ENCODE measurements around the gene PRKCA.

PRKCA gene

GRCh38 chr17:66571745-66572144 is 269.3 kb downstream of the PRKCA start:
- Histone ChIP-seq H3K79me2 (ENCODE audit: control insufficient read depth, insufficient read depth, low read length, unreplicated experiment) (peaks cover 39% of the 10 kb centered on the region), H2AFZ (ENCODE audit: low read length, unreplicated experiment) (no peak overlapping the region), H3K36me3 (ENCODE audit: insufficient read depth, low read length) (no peaks in the 10 kb centered on the region; the same call in 1 of the 2 replicates), H3K4me3 (ENCODE audit: low read depth, low read length) (no peak overlapping the region), H3K4me1 (ENCODE audit: control insufficient read depth, insufficient read depth, low read length, unreplicated experiment) (peaks cover 18% of the 10 kb centered on the region), H3K27ac (ENCODE audit: low read depth, low read length) (no peak overlapping the region), H3K27me3 (ENCODE audit: insufficient read depth, low read length) (no peaks in the 10 kb centered on the region)

- Histone ChIP-seq H3K27me3 (ENCODE audit: insufficient read depth, low read length) (no peaks in the 10 kb centered on the region), H2AFZ (ENCODE audit: low read length, unreplicated experiment) (no peak overlapping the region), H3K79me2 (ENCODE audit: control insufficient read depth, insufficient read depth, low read length, unreplicated experiment) (peaks cover 42% of the 10 kb centered on the region), H3K4me1 (ENCODE audit: control insufficient read depth, insufficient read depth, low read length, unreplicated experiment) (peaks cover 6% of the 10 kb centered on the region), H3K27ac (ENCODE audit: low read depth, low read length) (no peak overlapping the region), H3K36me3 (ENCODE audit: insufficient read depth, low read length) (no peaks in the 10 kb centered on the region; the same call in 1 of the 2 replicates), H3K4me3 (ENCODE audit: low read depth, low read length) (no peak overlapping the region)
These were observed 270.7 kb downstream of the PRKCA start for GRCh38 chr17:66573078-66573477.

GRCh38 chr17:66574123-66574522 is 271.7 kb downstream of the PRKCA start:
- H3K27me3 ChIP-seq (ENCODE audit: insufficient read depth, low read length) = no peaks in the 10 kb centered on the region
- H3K4me3 ChIP-seq (ENCODE audit: low read depth, low read length) = no peak overlapping the region
- H3K79me2 ChIP-seq (ENCODE audit: control insufficient read depth, insufficient read depth, low read length, unreplicated experiment) = peaks cover 36% of the 10 kb centered on the region
- no peak overlapping the region for H2AFZ ChIP-seq (ENCODE audit: low read length, unreplicated experiment)
- H3K4me1 ChIP-seq (ENCODE audit: control insufficient read depth, insufficient read depth, low read length, unreplicated experiment) = peaks cover 5% of the 10 kb centered on the region
- no peak overlapping the region for H3K27ac ChIP-seq (ENCODE audit: low read depth, low read length)
- no peaks in the 10 kb centered on the region; the same call in 1 of the 2 replicates for H3K36me3 ChIP-seq (ENCODE audit: insufficient read depth, low read length)

- H3K4me3 ChIP-seq (ENCODE audit: low read depth, low read length) = no peak overlapping the region
- peaks cover 32% of the 10 kb centered on the region for H3K79me2 ChIP-seq (ENCODE audit: control insufficient read depth, insufficient read depth, low read length, unreplicated experiment)
- H3K4me1 ChIP-seq (ENCODE audit: control insufficient read depth, insufficient read depth, low read length, unreplicated experiment) = peaks cover 26% of the 10 kb centered on the region
- H2AFZ ChIP-seq (ENCODE audit: low read length, unreplicated experiment) = no peak overlapping the region
- no peaks in the 10 kb centered on the region for H3K27me3 ChIP-seq (ENCODE audit: insufficient read depth, low read length)
- H3K36me3 ChIP-seq (ENCODE audit: insufficient read depth, low read length) = no peaks in the 10 kb centered on the region; the same call in 1 of the 2 replicates
- H3K27ac ChIP-seq (ENCODE audit: low read depth, low read length) = no peak overlapping the region
These were observed 274.1 kb downstream of the PRKCA start for GRCh38 chr17:66576473-66576872.

GRCh38 chr17:66577041-66577440 is 274.6 kb downstream of the PRKCA start:
- Histone ChIP-seq H3K4me3 (ENCODE audit: low read depth, low read length) (no peak overlapping the region), H3K4me1 (ENCODE audit: control insufficient read depth, insufficient read depth, low read length, unreplicated experiment) (peaks cover 26% of the 10 kb centered on the region), H3K27ac (ENCODE audit: low read depth, low read length) (no peak overlapping the region), H3K36me3 (ENCODE audit: insufficient read depth, low read length) (no peaks in the 10 kb centered on the region; the same call in 1 of the 2 replicates), H3K79me2 (ENCODE audit: control insufficient read depth, insufficient read depth, low read length, unreplicated experiment) (peaks cover 29% of the 10 kb centered on the region), H2AFZ (ENCODE audit: low read length, unreplicated experiment) (no peak overlapping the region), H3K27me3 (ENCODE audit: insufficient read depth, low read length) (no peaks in the 10 kb centered on the region)

GRCh38 chr17:66578781-66579489 is 276.5 kb downstream of the PRKCA start:
- Histone ChIP-seq H3K27me3 (ENCODE audit: insufficient read depth, low read length) (no peaks in the 10 kb centered on the region), H3K79me2 (ENCODE audit: control insufficient read depth, insufficient read depth, low read length, unreplicated experiment) (peaks cover 37% of the 10 kb centered on the region), H2AFZ (ENCODE audit: low read length, unreplicated experiment) (no peak overlapping the region), H3K4me3 (ENCODE audit: low read depth, low read length) (no peak overlapping the region), H3K4me1 (ENCODE audit: control insufficient read depth, insufficient read depth, low read length, unreplicated experiment) (peaks cover 26% of the 10 kb centered on the region), H3K27ac (ENCODE audit: low read depth, low read length) (no peak overlapping the region), H3K36me3 (ENCODE audit: insufficient read depth, low read length) (no peaks in the 10 kb centered on the region; the same call in 1 of the 2 replicates)

GRCh38 chr17:66579556-66579955 is 277.1 kb downstream of the PRKCA start:
- Histone ChIP-seq H3K4me1 (ENCODE audit: control insufficient read depth, insufficient read depth, low read length, unreplicated experiment) (peaks cover 26% of the 10 kb centered on the region), H3K27ac (ENCODE audit: low read depth, low read length) (peak overlapping the region; percentile 33), H3K27me3 (ENCODE audit: insufficient read depth, low read length) (no peaks in the 10 kb centered on the region), H3K79me2 (ENCODE audit: control insufficient read depth, insufficient read depth, low read length, unreplicated experiment) (peaks cover 39% of the 10 kb centered on the region), H3K4me3 (ENCODE audit: low read depth, low read length) (no peak overlapping the region), H2AFZ (ENCODE audit: low read length, unreplicated experiment) (no peak overlapping the region), H3K36me3 (ENCODE audit: insufficient read depth, low read length) (no peaks in the 10 kb centered on the region; the same call in 1 of the 2 replicates)

- Histone ChIP-seq H3K27ac (ENCODE audit: low read depth, low read length) (peak overlapping the region; percentile 33), H3K27me3 (ENCODE audit: insufficient read depth, low read length) (no peaks in the 10 kb centered on the region), H3K36me3 (ENCODE audit: insufficient read depth, low read length) (no peaks in the 10 kb centered on the region; the same call in 1 of the 2 replicates), H3K4me1 (ENCODE audit: control insufficient read depth, insufficient read depth, low read length, unreplicated experiment) (peaks cover 26% of the 10 kb centered on the region), H3K4me3 (ENCODE audit: low read depth, low read length) (no peak overlapping the region), H2AFZ (ENCODE audit: low read length, unreplicated experiment) (no peak overlapping the region), H3K79me2 (ENCODE audit: control insufficient read depth, insufficient read depth, low read length, unreplicated experiment) (peaks cover 38% of the 10 kb centered on the region)
These were observed 278.0 kb downstream of the PRKCA start for GRCh38 chr17:66580184-66580955.

- H3K27ac ChIP-seq (ENCODE audit: low read depth, low read length) = no peak overlapping the region
- H3K36me3 ChIP-seq (ENCODE audit: insufficient read depth, low read length) = no peaks in the 10 kb centered on the region; the same call in 1 of the 2 replicates
These were observed 278.6 kb downstream of the PRKCA start for GRCh38 chr17:66580956-66581391.

GRCh38 chr17:66582373-66583111 is 280.1 kb downstream of the PRKCA start:
- no peak overlapping the region for H3K4me3 ChIP-seq (ENCODE audit: low read depth, low read length)
- no peak overlapping the region for H3K27ac ChIP-seq (ENCODE audit: low read depth, low read length)
- H3K79me2 ChIP-seq (ENCODE audit: control insufficient read depth, insufficient read depth, low read length, unreplicated experiment) = peaks cover 39% of the 10 kb centered on the region

More at GRCh38 chr17:66580956-66581391, 278.6 kb downstream of the PRKCA start:
- Histone ChIP-seq H3K4me1 (ENCODE audit: control insufficient read depth, insufficient read depth, low read length, unreplicated experiment) (peaks cover 26% of the 10 kb centered on the region), H2AFZ (ENCODE audit: low read length, unreplicated experiment) (no peak overlapping the region), H3K79me2 (ENCODE audit: control insufficient read depth, insufficient read depth, low read length, unreplicated experiment) (peaks cover 38% of the 10 kb centered on the region), H3K4me3 (ENCODE audit: low read depth, low read length) (no peak overlapping the region), H3K27me3 (ENCODE audit: insufficient read depth, low read length) (no peaks in the 10 kb centered on the region)

More at GRCh38 chr17:66582373-66583111, 280.1 kb downstream of the PRKCA start:
- Histone ChIP-seq H3K36me3 (ENCODE audit: insufficient read depth, low read length) (no peaks in the 10 kb centered on the region), H2AFZ (ENCODE audit: low read length, unreplicated experiment) (no peak overlapping the region), H3K4me1 (ENCODE audit: control insufficient read depth, insufficient read depth, low read length, unreplicated experiment) (peaks cover 26% of the 10 kb centered on the region), H3K27me3 (ENCODE audit: insufficient read depth, low read length) (no peaks in the 10 kb centered on the region)

All from ACC112 (cell line).